EH (cell line): ENCODE measurements around the gene DIP2B.
A peak's percentile ranks its signal among the peaks of the same experiment; 100 is the strongest.

Experiments used
- DNase-seq: peaks from one replicate; pipeline ENCODE4 v3.0.0-alpha.2; 2015; ENCODE audit warnings: low read depth

The DIP2B gene

GRCh38 chr12:50550530-50551223 lies 45.9 kb downstream of the DIP2B start:
- peak; percentile 26 for DNase-seq

DNA sequence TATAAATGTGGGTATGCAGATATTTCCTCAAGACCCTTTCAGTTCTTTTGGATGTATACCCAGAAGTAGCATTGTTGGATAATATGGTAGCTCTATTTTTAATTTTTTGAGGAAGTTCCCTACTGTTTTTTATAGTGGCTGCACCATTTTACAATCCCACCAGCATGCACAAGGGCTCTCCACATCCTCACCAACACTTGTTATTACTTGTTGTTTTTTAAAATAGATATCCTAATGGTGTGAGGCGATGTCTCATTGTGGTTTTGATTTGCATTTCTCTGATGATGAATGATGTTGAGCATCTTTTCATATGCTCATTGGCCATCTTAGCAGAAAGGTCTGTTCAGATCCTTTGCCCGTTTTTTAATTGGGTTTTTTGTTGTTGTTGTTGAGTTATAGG lies 47.1 kb downstream of the DIP2B start:
- DNase-seq, result no peak

- DNase-seq, result no peak
Measured at GRCh38 chr12:50554651-50555050, 49.9 kb downstream of the DIP2B start.

- no peak for DNase-seq
Measured at GRCh38 chr12:50555471-50555885, 50.7 kb downstream of the DIP2B start.

DNA sequence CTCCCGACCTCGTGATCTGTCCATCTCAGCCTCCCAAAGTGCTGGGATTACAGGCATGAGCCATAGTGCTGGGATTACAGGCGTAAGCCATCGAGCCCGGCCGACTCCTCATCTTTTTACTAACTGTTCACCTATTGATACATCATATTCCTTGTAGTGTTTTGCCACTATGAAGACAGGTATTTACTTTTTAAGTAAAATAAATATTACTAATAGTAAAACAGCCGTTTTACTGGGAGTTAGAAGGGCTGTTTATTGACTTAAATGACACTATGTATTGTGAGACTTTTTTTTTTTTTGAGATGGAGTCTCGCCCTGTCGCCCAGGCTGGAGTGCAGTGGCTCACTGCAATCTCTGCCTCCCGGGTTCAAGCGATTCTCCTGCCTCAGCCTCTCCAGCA lies 51.5 kb downstream of the DIP2B start:
- no peak for DNase-seq

DNA sequence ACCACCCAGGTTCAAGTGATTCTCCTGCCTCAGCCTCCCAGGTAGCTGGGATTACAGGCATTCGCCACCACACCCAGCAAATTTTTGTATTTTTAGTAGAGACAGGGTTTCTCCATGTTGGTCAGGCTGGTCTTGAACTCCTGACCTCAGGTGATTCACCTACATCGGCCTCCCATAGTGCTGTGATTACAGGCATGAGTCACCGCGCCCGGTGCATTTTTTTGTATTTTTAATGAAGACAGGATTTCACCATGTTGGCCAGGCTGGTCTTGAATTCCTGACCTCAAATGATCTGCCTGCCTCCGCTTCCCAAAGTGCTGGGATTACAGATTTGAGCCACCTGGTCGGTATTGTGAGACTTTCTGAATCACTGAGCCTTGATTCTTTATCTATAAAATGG lies 52.0 kb downstream of the DIP2B start:
- DNase-seq, result peak; percentile 68

- peak; percentile 25 for DNase-seq
Measured at GRCh38 chr12:50557421-50557820, 52.6 kb downstream of the DIP2B start.

DNA sequence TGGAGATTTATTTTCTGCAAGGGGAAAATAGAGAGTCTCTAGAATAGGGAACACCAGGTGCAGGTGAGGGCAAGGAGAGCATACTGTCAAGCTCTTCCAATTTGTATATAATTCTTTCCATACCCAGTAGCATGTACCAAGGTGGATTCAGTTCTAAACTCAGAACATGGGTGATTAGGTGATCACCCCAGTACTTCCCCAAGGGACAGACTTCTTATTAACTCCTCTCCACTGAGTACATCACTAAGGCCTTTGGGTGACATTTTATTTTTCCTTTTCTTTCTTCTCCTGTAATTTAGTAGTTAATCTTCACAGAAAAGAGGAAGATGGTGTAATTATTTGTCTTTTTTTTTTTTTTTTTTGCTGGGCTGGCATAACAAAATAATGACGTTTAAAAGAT lies 54.2 kb downstream of the DIP2B start:
- DNase-seq, result no peak

DNA sequence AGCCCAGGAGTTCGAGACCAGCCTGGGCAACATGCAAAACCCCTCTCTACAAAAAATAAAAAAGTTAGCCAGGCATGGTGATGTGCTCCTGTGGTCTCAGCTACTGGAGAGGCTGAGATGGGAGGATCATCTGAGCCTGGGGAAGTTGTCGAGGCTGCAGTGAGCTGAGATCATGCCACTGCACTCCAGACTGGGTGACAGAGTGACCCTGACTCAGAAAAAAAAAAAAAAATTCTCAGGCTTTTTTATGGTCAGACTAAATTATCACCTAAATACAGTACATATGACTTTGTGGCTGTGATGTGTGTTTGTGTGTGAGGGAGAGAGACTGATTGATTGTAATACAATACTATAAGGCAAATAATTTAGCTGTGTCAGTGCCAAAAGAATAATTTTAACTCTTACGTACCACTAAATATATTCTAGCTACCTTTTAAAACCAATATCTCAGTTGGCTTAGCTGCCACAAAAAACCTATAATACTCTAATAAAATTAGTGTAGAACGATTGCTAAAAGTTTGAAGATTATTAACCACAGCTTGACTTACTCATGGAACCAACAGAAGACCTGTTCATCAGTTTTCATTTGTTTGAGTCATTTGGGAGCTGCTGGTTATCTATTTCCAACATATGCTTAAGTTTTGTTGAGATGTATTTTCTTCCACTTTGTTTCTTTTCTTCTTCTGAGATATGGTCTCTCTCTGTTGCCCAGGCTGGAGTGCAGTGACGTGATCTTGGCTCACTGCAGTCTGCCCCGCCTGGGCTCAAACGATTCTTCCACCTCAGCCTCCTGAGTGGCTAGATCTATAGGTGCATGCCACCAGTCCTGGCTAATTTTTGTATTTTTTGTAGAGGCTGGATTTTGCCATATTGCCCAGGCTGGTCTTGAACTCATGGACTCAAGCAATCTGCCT lies 58.0 kb downstream of the DIP2B start:
- no peak for DNase-seq

- no peak for DNase-seq
Measured at GRCh38 chr12:50563434-50563787, 58.6 kb downstream of the DIP2B start.

DNA sequence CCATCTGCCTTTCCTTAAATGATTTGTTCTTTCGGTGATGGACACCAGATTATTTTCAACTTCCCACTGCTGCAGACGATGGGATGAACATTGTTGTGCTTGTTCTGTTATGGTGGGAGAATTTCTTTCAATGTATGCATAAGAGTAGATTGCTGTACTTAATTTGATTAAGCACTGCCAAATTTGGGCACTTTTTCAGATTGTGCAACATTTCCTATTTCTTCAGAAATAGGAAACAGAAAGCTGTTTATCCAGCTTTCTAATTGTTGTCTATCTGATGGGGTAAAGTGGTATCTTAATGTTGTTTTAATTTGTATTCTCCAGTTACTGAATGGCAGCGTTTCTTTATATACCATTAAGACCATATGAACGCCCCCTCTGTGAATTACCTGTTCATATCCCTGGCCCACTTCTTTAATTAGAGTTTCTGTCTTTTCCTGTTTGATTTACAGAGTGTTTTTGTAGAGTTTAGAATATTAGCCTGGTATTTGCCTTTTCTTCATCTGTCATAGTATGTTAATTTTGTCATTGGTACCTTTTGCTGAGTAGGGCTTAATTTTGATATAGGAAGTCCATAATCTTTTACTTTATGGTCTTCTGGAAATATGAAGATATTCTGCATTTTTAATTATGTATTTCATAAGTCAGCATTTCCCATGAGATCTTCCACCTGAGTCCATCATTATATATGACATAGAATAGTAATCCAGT lies 59.6 kb downstream of the DIP2B start:
- no peak for DNase-seq

- no peak for DNase-seq
Measured at GRCh38 chr12:50564948-50565297, 60.1 kb downstream of the DIP2B start.

GRCh38 chr12:50566066-50566465 lies 61.3 kb downstream of the DIP2B start:
- DNase-seq, result no peak

GRCh38 chr12:50567926-50568325 lies 63.1 kb downstream of the DIP2B start:
- DNase-seq, result peak; percentile 64

- DNase-seq, result peak; percentile 24
Measured at GRCh38 chr12:50568338-50569091, 63.7 kb downstream of the DIP2B start.

GRCh38 chr12:50569321-50569720 lies 64.5 kb downstream of the DIP2B start:
- no peak for DNase-seq

DNA sequence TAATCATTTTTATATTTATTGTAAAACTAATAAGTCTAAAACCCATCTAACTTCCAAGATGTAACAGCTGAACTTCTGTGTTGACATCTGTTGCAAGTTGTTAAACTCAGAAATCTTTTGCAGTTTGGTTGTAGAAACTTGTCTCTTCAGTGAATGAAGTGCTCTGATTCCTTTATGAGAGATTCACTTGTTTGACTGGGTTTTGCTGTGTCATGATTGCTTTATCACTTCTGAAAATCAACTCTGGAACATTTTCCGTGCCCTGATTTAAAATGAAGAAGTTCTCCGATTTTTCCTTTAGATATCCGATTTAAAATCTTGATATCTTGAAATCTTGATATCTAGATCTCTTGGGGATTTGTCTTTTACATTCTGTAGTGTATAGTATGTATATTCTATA lies 65.1 kb downstream of the DIP2B start:
- DNase-seq, result peak; percentile 30

GRCh38 chr12:50571786-50572185 lies 67.0 kb downstream of the DIP2B start:
- DNase-seq, result no peak

DNA sequence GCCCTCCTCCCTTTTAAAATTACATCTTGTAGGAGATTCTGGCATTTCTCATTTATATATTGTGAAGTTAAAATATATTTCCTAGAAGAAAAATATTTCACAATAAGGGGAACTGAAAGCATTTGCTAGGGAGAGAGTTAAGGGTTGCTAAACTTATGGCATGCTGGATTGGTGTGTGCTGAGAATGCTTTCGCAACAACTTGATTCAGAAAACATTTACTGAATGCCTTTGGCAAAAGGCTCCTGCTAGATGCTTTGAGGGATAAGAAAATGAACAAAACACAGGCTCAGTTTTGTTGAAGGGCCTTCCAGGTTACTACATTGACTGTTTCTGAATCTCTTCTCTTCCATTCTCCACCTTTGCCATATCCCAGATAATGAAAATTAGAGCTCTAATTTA lies 67.5 kb downstream of the DIP2B start:
- DNase-seq, result peak; percentile 90

GRCh38 chr12:50572760-50573159 lies 68.0 kb downstream of the DIP2B start:
- no peak for DNase-seq

- no peak for DNase-seq
Measured at GRCh38 chr12:50573271-50573670, 68.5 kb downstream of the DIP2B start.
